Loucy (cell line): ENCODE measurements around the gene RHOF.

ENCODE experiments used
- H2AFZ ChIP-seq: fragments of 200-600 bp; sonication (generic); 2 replicates; pipeline ENCODE4 v1.6.0; 2016; ENCODE audit warnings: antibody characterized with exemption, mild to moderate bottlenecking, low read length, moderate library complexity
- H3F3A ChIP-seq: fragments of 200-600 bp; 2 replicates; pipeline ENCODE4 v1.6.0; 2016; ENCODE audit warnings: antibody characterized with exemption, low read depth, mild to moderate bottlenecking
- H3K27me3 ChIP-seq: fragments of 200-600 bp; sonication (generic); 2 replicates; pipeline ENCODE4 v1.6.1; 2014; ENCODE audit warnings: low read length, mild to moderate bottlenecking; ENCODE audit not compliant: insufficient read depth, poor library complexity, severe bottlenecking
- H3K36me3 ChIP-seq: fragments of 200-600 bp; sonication (generic); 2 replicates; pipeline ENCODE4 v1.6.1; 2016; ENCODE audit warnings: low read length; ENCODE audit not compliant: insufficient read depth
- H3K4me1 ChIP-seq: fragments of 200-600 bp; sonication (generic); 2 replicates; pipeline ENCODE4 v1.5.1; 2014; ENCODE audit warnings: low read length, mild to moderate bottlenecking; ENCODE audit not compliant: insufficient read depth, poor library complexity, severe bottlenecking
- H3K4me2 ChIP-seq: fragments of 200-600 bp; sonication (generic); 2 replicates; pipeline ENCODE4 v1.6.0; 2014; ENCODE audit warnings: antibody characterized with exemption, low read length, low read depth, mild to moderate bottlenecking; ENCODE audit not compliant: poor library complexity, severe bottlenecking
- H3K4me3 ChIP-seq: fragments of 200-600 bp; sonication (generic); 2 replicates; pipeline ENCODE4 v1.5.1; 2014; ENCODE audit warnings: low read length, mild to moderate bottlenecking, mixed read lengths; ENCODE audit not compliant: poor library complexity, severe bottlenecking
- H3K79me2 ChIP-seq: fragments of 200-600 bp; sonication (generic); 2 replicates; pipeline ENCODE4 v1.6.1; 2014; ENCODE audit warnings: low read length; ENCODE audit not compliant: insufficient read depth
- H3K9ac ChIP-seq: fragments of 200-600 bp; sonication (generic); 2 replicates; pipeline ENCODE4 v1.6.0; 2014; ENCODE audit warnings: mild to moderate bottlenecking, low read depth, low read length, moderate library complexity; ENCODE audit not compliant: poor library complexity, severe bottlenecking
- H3K9me2 ChIP-seq: fragments of 200-600 bp; sonication (generic); replicated peaks from 2 replicates; pipeline ENCODE4 v1.6.1; 2016; ENCODE audit warnings: low read depth, low read length, mixed read lengths
- H3K9me3 ChIP-seq: fragments of 200-600 bp; sonication (generic); 2 replicates; pipeline ENCODE4 v1.6.1; 2014; ENCODE audit warnings: mild to moderate bottlenecking, antibody characterized with exemption, low read length, low read depth; ENCODE audit not compliant: insufficient read depth
- H4K20me1 ChIP-seq: fragments of 200-600 bp; sonication (generic); 2 replicates; pipeline ENCODE4 v1.6.0; 2014; ENCODE audit warnings: antibody characterized with exemption, low read length, mild to moderate bottlenecking; ENCODE audit not compliant: insufficient read depth, poor library complexity, severe bottlenecking
- EZH2phosphoT487 ChIP-seq: fragments of 200-600 bp; IDR thresholded peaks from 2 replicates; pipeline ENCODE4 v1.6.1; 2018; ENCODE audit warnings: antibody characterized with exemption, mild to moderate bottlenecking, moderate library complexity, borderline replicate concordance
- TF ChIP-seq, protein P1 (sequence below): fragments of 200-600 bp; sonication (generic); conservative IDR thresholded peaks from 2 replicates; pipeline ENCODE4 v1.5.1; 2014; ENCODE audit warnings: mild to moderate bottlenecking, antibody characterized with exemption, low read length

Gene RHOF

DNA sequence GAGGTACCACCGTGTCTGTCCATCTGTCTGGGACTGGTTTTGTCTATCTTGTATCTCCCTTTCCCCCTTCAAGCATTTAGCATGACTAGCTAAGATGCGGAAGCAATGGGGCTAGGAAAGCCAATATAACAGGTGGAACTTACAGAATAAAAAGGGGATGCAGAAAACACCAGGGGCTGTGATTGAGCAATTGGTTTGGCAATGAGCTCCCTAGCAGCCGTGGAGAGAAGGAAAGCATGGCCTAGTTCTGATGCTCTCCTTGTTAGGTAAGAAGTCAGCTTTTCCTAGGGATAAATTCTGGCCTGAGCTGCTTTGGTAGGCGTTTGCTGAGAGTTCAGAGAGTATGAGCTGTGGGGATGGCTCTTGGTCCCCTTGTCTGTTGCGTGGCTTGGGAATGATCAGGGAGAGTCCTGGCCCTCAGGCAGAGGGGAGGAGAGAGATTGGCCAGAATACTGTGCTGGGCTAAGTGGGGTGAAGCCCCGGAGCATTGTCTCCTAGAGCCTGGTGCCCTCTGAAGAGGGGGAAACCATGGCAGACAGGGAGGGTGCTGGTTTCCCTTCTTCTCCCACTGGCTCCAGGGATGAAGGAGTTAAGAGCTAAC, 17.4 kb upstream of the RHOF start:
- Histone ChIP-seq H3K4me3 (peak overlapping the region; percentile 78), H3K27me3 (no peaks in the 10 kb centered on the region), H3K9me2 (no peaks in the 10 kb centered on the region), H3K36me3 (peaks cover 25% of the 10 kb centered on the region; the same call in 1 of the 2 replicates), H2AFZ (no peak overlapping the region), H3K4me2 (peak overlapping the region; percentile 90), H4K20me1 (peaks cover 46% of the 10 kb centered on the region), H3K9me3 (no peaks in the 10 kb centered on the region), H3K4me1 (peaks cover 49% of the 10 kb centered on the region), H3K9ac (peak overlapping the region; percentile 65), H3F3A (no peaks in the 10 kb centered on the region), H3K79me2 (peaks cover 88% of the 10 kb centered on the region)
- TF ChIP-seq, protein P1, sequence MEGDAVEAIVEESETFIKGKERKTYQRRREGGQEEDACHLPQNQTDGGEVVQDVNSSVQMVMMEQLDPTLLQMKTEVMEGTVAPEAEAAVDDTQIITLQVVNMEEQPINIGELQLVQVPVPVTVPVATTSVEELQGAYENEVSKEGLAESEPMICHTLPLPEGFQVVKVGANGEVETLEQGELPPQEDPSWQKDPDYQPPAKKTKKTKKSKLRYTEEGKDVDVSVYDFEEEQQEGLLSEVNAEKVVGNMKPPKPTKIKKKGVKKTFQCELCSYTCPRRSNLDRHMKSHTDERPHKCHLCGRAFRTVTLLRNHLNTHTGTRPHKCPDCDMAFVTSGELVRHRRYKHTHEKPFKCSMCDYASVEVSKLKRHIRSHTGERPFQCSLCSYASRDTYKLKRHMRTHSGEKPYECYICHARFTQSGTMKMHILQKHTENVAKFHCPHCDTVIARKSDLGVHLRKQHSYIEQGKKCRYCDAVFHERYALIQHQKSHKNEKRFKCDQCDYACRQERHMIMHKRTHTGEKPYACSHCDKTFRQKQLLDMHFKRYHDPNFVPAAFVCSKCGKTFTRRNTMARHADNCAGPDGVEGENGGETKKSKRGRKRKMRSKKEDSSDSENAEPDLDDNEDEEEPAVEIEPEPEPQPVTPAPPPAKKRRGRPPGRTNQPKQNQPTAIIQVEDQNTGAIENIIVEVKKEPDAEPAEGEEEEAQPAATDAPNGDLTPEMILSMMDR: no peak
- no peak for TF ChIP-seq EZH2phosphoT487

DNA sequence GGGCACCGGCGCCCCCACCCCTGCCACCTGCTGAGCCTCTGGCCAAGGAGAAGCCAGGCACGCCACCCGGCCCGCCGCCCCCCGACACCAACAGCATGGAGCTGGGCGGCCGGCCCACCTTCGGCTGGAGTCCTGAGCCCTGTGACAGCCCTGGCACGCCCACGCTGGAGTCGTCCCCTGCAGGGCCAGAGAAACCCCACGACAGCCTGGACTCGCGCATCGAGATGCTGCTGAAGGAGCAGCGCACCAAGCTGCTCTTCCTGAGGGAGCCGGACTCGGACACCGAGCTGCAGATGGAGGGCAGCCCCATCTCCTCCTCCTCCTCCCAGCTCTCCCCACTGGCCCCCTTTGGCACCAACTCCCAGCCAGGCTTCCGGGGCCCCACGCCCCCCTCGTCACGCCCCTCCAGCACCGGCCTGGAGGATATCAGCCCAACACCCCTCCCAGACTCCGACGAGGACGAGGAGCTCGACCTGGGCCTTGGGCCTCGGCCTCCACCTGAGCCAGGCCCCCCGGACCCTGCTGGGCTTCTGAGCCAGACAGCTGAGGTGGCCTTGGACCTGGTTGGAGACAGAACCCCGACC, 16.8 kb upstream of the RHOF start:
- no peaks in the 10 kb centered on the region for H3K9me3 ChIP-seq
- no peaks in the 10 kb centered on the region for H3K27me3 ChIP-seq
- H3K4me2 ChIP-seq: peak overlapping the region; percentile 90
- no peak overlapping the region for H3K9ac ChIP-seq
- H3K9me2 ChIP-seq: no peaks in the 10 kb centered on the region
- H3K36me3 ChIP-seq: peaks cover 25% of the 10 kb centered on the region; the same call in 1 of the 2 replicates
- no peak for TF ChIP-seq EZH2phosphoT487
- TF ChIP-seq, protein P1: no peak
- H3F3A ChIP-seq: no peaks in the 10 kb centered on the region
- H3K79me2 ChIP-seq: peaks cover 94% of the 10 kb centered on the region
- H2AFZ ChIP-seq: no peak overlapping the region
- H3K4me1 ChIP-seq: peaks cover 52% of the 10 kb centered on the region
- H4K20me1 ChIP-seq: peaks cover 50% of the 10 kb centered on the region
- peak overlapping the region; percentile 78 for H3K4me3 ChIP-seq

DNA sequence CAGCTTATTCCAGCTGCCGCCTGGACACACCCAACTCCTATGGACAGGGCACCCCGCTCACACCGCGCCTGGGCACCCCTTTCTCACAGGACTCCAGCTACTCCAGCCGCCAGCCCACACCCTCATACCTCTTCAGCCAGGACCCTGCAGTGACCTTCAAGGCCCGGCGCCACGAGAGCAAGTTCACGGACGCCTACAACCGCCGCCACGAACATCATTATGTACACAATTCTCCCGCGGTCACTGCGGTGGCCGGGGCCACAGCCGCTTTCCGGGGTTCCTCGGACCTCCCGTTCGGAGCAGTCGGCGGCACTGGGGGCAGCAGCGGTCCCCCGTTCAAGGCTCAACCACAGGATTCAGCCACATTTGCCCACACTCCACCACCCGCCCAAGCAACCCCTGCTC, 16.2 kb upstream of the RHOF start:
- no peaks in the 10 kb centered on the region for H3F3A ChIP-seq
- no peaks in the 10 kb centered on the region for H3K9me2 ChIP-seq
- peaks cover 96% of the 10 kb centered on the region for H3K79me2 ChIP-seq
- H2AFZ ChIP-seq: no peak overlapping the region
- no peak overlapping the region for H3K4me3 ChIP-seq
- no peaks in the 10 kb centered on the region for H3K9me3 ChIP-seq
- peaks cover 56% of the 10 kb centered on the region for H4K20me1 ChIP-seq
- peaks cover 52% of the 10 kb centered on the region for H3K4me1 ChIP-seq
- peaks cover 19% of the 10 kb centered on the region; the same call in 1 of the 2 replicates for H3K36me3 ChIP-seq
- no peak for TF ChIP-seq EZH2phosphoT487
- TF ChIP-seq, protein P1: no peak
- H3K9ac ChIP-seq: no peak overlapping the region
- no peak overlapping the region for H3K4me2 ChIP-seq
- H3K27me3 ChIP-seq: no peaks in the 10 kb centered on the region
